22Rv1 (cell line): ENCODE data around the gene GREB1.

Experiments used
- CTCF ChIP-seq: fragments of 450-650 bp; IDR thresholded peaks from 2 replicates; pipeline ENCODE4 v1.5.1; 2017; ENCODE audit warnings: mild to moderate bottlenecking
- ZFX ChIP-seq: fragments of 450-650 bp; IDR thresholded peaks from 2 replicates; pipeline ENCODE4 v1.6.1; 2017; ENCODE audit warnings: antibody characterized with exemption, borderline replicate concordance

GRCh38 chr2:11492244-11492643, 41.6 kb upstream of the GREB1 start:
- no peak for TF ChIP-seq CTCF
- TF ChIP-seq ZFX, result no peak
